Measurements from ENCODE around the gene FASLG. TPM values are rescaled to one million over a fixed set of nuclear protein-coding genes. Genes with fewer than 3 reads are reported as not detected.

Gene FASLG
- polyA plus RNA-seq, 3 donors, result not detected

- Histone ChIP-seq H3K36me3 (replicated peaks in 1 of 2; ENCODE audit: control insufficient read depth in 1 of 2, insufficient read depth in 2 of 2, low read length in 2 of 2) (no peaks in the 10 kb centered on the region), H3K79me2 (ENCODE audit: insufficient read depth, low read length) (no peaks in the 10 kb centered on the region), H3K4me1 (ENCODE audit: control insufficient read depth in 1 of 2, insufficient read depth in 2 of 2, low read length in 2 of 2) (no peaks in the 10 kb centered on the region), H3K4me2 (replicated peaks; ENCODE audit: extremely low read depth, low read length, poor library complexity, severe bottlenecking) (no peak overlapping the region), H3K27ac (ENCODE audit: low read depth in 1 of 2, low read length in 2 of 2) (no peak overlapping the region), H3K9ac (ENCODE audit: insufficient read depth, low read length, poor library complexity, severe bottlenecking) (no peak overlapping the region), H3K9me3 (replicated peaks in 1 of 2; ENCODE audit: control insufficient read depth in 1 of 2, insufficient read depth in 1 of 2, low read length in 2 of 2) (no peaks in the 10 kb centered on the region), H3K4me3 (replicated peaks in 1 of 3; ENCODE audit: low read depth in 2 of 3, low read length in 3 of 3) (no peak overlapping the region), H3K27me3 (ENCODE audit: control insufficient read depth in 2 of 2, insufficient read depth in 2 of 2, low read length in 2 of 2) (no peaks in the 10 kb centered on the region), H2AFZ (ENCODE audit: insufficient read depth, low read depth, low read length, poor library complexity, severe bottlenecking) (no peak overlapping the region), H4K20me1 (ENCODE audit: insufficient read depth, low read length) (no peaks in the 10 kb centered on the region)
- Mint-ChIP-seq H3K36me3 (no peaks in the 10 kb centered on the region), H3K9me3 (peaks cover 0 to 5% (median 0%) of the 10 kb centered on the region in 7 donors), H3K4me1 (no peaks in the 10 kb centered on the region), H3K27me3 (ENCODE audit: low read depth in 3 of 3) (peaks cover 0 to 3% (median 3%) of the 10 kb centered on the region in 3 donors), H3K27ac (no peak overlapping the region), H3K4me3 (no peak overlapping the region)
- TF ChIP-seq CTCF (IDR thresholded peaks at IDR 0.05), result no peak
- no peak for DNase-seq
- intact Hi-C loops (cut with micrococcal nuclease), result no loop called here
- no CpG with 5 or more reads among the region's 2 CpGs for WGBS (ENCODE audit: insufficient coverage)
Measured at GRCh38 chr1:172673761-172674160, 14.9 kb downstream of the FASLG start.

GRCh38 chr1:172674831-172675613 is 16.1 kb downstream of the FASLG start:
- no peak for TF ChIP-seq CTCF (IDR thresholded peaks at IDR 0.05)
- intact Hi-C loops (cut with micrococcal nuclease), result no loop called here
- H3K27me3 Mint-ChIP-seq (ENCODE audit: low read depth in 3 of 3), result peaks cover 0 to 3% (median 0%) of the 10 kb centered on the region in 3 donors
- no peaks in the 10 kb centered on the region for H3K36me3 Mint-ChIP-seq
- H3K27ac Mint-ChIP-seq, result no peak overlapping the region
- H3K4me3 Mint-ChIP-seq, result no peak overlapping the region
- peaks cover 4% of the 10 kb centered on the region for H3K4me1 Mint-ChIP-seq
- no CpG with 5 or more reads among the region's 4 CpGs for WGBS (ENCODE audit: insufficient coverage)
- Histone ChIP-seq H3K9me3 (replicated peaks in 1 of 2; ENCODE audit: control insufficient read depth in 1 of 2, insufficient read depth in 1 of 2, low read length in 2 of 2) (peaks cover 0 to 6% of the 10 kb centered on the region in 2 donors), H2AFZ (ENCODE audit: insufficient read depth, low read depth, low read length, poor library complexity, severe bottlenecking) (no peak overlapping the region), H3K9ac (ENCODE audit: insufficient read depth, low read length, poor library complexity, severe bottlenecking) (no peak overlapping the region), H3K36me3 (replicated peaks in 1 of 2; ENCODE audit: control insufficient read depth in 1 of 2, insufficient read depth in 2 of 2, low read length in 2 of 2) (no peaks in the 10 kb centered on the region), H3K4me2 (replicated peaks; ENCODE audit: extremely low read depth, low read length, poor library complexity, severe bottlenecking) (no peak overlapping the region), H4K20me1 (ENCODE audit: insufficient read depth, low read length) (no peaks in the 10 kb centered on the region), H3K27ac (ENCODE audit: low read depth in 1 of 2, low read length in 2 of 2) (no peak overlapping the region), H3K79me2 (ENCODE audit: insufficient read depth, low read length) (no peaks in the 10 kb centered on the region), H3K27me3 (ENCODE audit: control insufficient read depth in 2 of 2, insufficient read depth in 2 of 2, low read length in 2 of 2) (no peaks in the 10 kb centered on the region), H3K4me1 (ENCODE audit: control insufficient read depth in 1 of 2, insufficient read depth in 2 of 2, low read length in 2 of 2) (no peaks in the 10 kb centered on the region), H3K4me3 (replicated peaks in 1 of 3; ENCODE audit: low read depth in 2 of 3, low read length in 3 of 3) (no peak overlapping the region)
- DNase-seq, result no peak
- peaks cover 0 to 9% (median 7%) of the 10 kb centered on the region in 7 donors for H3K9me3 Mint-ChIP-seq
